HCT116 (cell line): ENCODE data around the gene ZDHHC14.

Experiments
- CTCF ChIP-seq, 3 experiments: fragments of 200-600 bp in 1 of 3; sonication (generic) in 1 of 3; IDR thresholded peaks in 2 of 3; conservative IDR thresholded peaks in 1 of 3; 2 replicates each; pipeline ENCODE4 v1.5.1; 2012 to 2017; ENCODE audit warnings: low read depth in 2 of 3, low read length in 2 of 3, antibody characterized with exemption in 1 of 3, borderline replicate concordance in 1 of 3, control low read depth in 1 of 3, mild to moderate bottlenecking in 1 of 3, mixed read lengths in 1 of 3, mixed run types in 1 of 3, moderate library complexity in 1 of 3; ENCODE audit not compliant: insufficient read depth in 1 of 3
- FOSL1 ChIP-seq: IDR thresholded peaks from 2 replicates; pipeline ENCODE4 v1.6.1; 2012; ENCODE audit warnings: low read depth
- MAX ChIP-seq: IDR thresholded peaks from 2 replicates; pipeline ENCODE4 v1.6.1; 2012
- POLR2A ChIP-seq: IDR thresholded peaks from 2 replicates; pipeline ENCODE4 v1.7.0; 2011; ENCODE audit warnings: borderline replicate concordance; ENCODE audit not compliant: insufficient read depth, insufficient read length; ENCODE audit errors: extremely low read depth
- POLR2AphosphoS5 ChIP-seq: IDR thresholded peaks from 2 replicates; pipeline ENCODE4 v1.6.1; 2011; ENCODE audit warnings: mild to moderate bottlenecking, low read depth, low read length, moderate library complexity
- RAD21 ChIP-seq: IDR thresholded peaks from 2 replicates; pipeline ENCODE4 v1.6.1; 2012; ENCODE audit warnings: low read depth, mild to moderate bottlenecking
- SIN3A ChIP-seq: IDR thresholded peaks from 2 replicates; pipeline ENCODE4 v1.6.1; 2012; ENCODE audit warnings: low read depth
- SP1 ChIP-seq: IDR thresholded peaks from 2 replicates; pipeline ENCODE4 v1.6.1; 2012; ENCODE audit warnings: low read depth

GRCh38 chr6:157492741-157493140, 111.8 kb downstream of the ZDHHC14 start:
- TF ChIP-seq FOSL1 = no peak
- no peak for TF ChIP-seq CTCF (IDR thresholded peaks at IDR 0.05 in 2 of 3, conservative IDR thresholded peaks at IDR 0.05 in 1 of 3; ENCODE audit: borderline replicate concordance in 1 of 3, insufficient read depth in 1 of 3, low read depth in 2 of 3, low read length in 2 of 3)
- TF ChIP-seq POLR2AphosphoS5 = no peak
- TF ChIP-seq POLR2A = no peak
- TF ChIP-seq SP1 = no peak
- TF ChIP-seq SIN3A = no peak
- no peak for TF ChIP-seq RAD21
- TF ChIP-seq MAX = no peak
